GM12878 (cell line): ENCODE results near the gene TMEM50B. TPM values are rescaled to one million over a fixed set of nuclear protein-coding genes. Genes with fewer than 3 reads are reported as not detected.

Experiments
- BCL3 ChIP-seq: IDR thresholded peaks from 2 replicates; pipeline ENCODE4 v1.6.1; 2011; ENCODE audit warnings: borderline replicate concordance, low read depth, mild to moderate bottlenecking, moderate library complexity, low read length; ENCODE audit not compliant: insufficient read depth, poor library complexity, severe bottlenecking
- BHLHE40 ChIP-seq, 2 experiments: fragments of 450-650 bp in 1 of 2; IDR thresholded peaks; 2 replicates each; pipeline ENCODE4 v1.6.1; 2011 to 2017; ENCODE audit warnings: low read depth in 2 of 2, borderline replicate concordance in 1 of 2, improper control_type of control experiment in 1 of 2, low read length in 1 of 2, mild to moderate bottlenecking in 1 of 2
- CEBPZ ChIP-seq: fragments of 150-350 bp; IDR thresholded peaks from 2 replicates; pipeline ENCODE4 v1.6.1; 2016; ENCODE audit warnings: low read depth, low read length
- EZH2 ChIP-seq: IDR thresholded peaks from 2 replicates; pipeline ENCODE4 v1.6.1; 2012; ENCODE audit warnings: low read depth, mild to moderate bottlenecking, control low read depth, inconsistent platforms, low read length, borderline replicate concordance; ENCODE audit not compliant: control insufficient read depth
- FOS ChIP-seq: IDR thresholded peaks from 3 replicates; pipeline ENCODE4 v1.6.1; 2011; ENCODE audit warnings: borderline replicate concordance; ENCODE audit not compliant: insufficient read length; ENCODE audit errors: extremely low read depth
- KLF5 ChIP-seq: fragments of 450-650 bp; IDR thresholded peaks from 2 replicates; pipeline ENCODE4 v1.6.1; 2014; ENCODE audit warnings: mild to moderate bottlenecking; ENCODE audit not compliant: partially characterized antibody
- PKNOX1 ChIP-seq: fragments of 450-650 bp; IDR thresholded peaks from 2 replicates; pipeline ENCODE4 v1.6.1; 2016; ENCODE audit warnings: mild to moderate bottlenecking
- POLR2A ChIP-seq: IDR thresholded peaks from 2 replicates; pipeline ENCODE4 v1.6.1; 2011; ENCODE audit warnings: low read depth, mild to moderate bottlenecking, low read length
- POLR2AphosphoS2 ChIP-seq: IDR thresholded peaks from 2 replicates; pipeline ENCODE4 v1.6.1; 2011; ENCODE audit warnings: low read depth, mild to moderate bottlenecking, low read length, improper control_type of control experiment, moderate library complexity
- STAT1 ChIP-seq: fragments of 450-650 bp; conservative IDR thresholded peaks from 2 replicates; pipeline ENCODE4 v1.6.1; 2014; ENCODE audit warnings: antibody characterized with exemption, mild to moderate bottlenecking
- TAF1 ChIP-seq: IDR thresholded peaks from 2 replicates; pipeline ENCODE4 v1.6.1; 2011; ENCODE audit warnings: mild to moderate bottlenecking, low read depth, low read length, borderline replicate concordance
- YY1 ChIP-seq: IDR thresholded peaks from 2 replicates; pipeline ENCODE4 v1.6.1; 2011; ENCODE audit warnings: low read depth, mild to moderate bottlenecking, low read length
- polyA plus RNA-seq, 11 experiments: library from polyadenylated mRNA; depleted of rRNA in 4 of 11; unstranded in 6 of 11; stranded (reverse) in 5 of 11; fragments of >200 nt; fragmentation: Nextera tagmentation in 4 of 11; fragmentation: Illumina TruSeq in 1 of 11; extraction: Ambion mirVana in 4 of 11; extraction: Trizol in 1 of 11; gene quantifications; 1 replicate in 1 of 11; 2 replicates in 10 of 11; pipeline versions ENCODE4 v1.2.1 to v1.2.3, GENCODE V29; 2011 to 2016; ENCODE audit warnings: inconsistent platforms in 2 of 11, missing spikeins in 2 of 11, low read depth in 1 of 11
- total RNA-seq, 4 experiments: library from RNA; depleted of rRNA in 3 of 4; stranded (reverse); fragments of >200 nt in 3 of 4; fragmentation: Illumina TruSeq in 1 of 4; extraction: Trizol in 1 of 4; gene quantifications; 2 replicates each; pipeline versions ENCODE4 v1.2.1 to v1.2.3, GENCODE V29; 2013 to 2021

The TMEM50B gene
- total and polyA plus RNA-seq, 10 of the 15 experiments (the other 5 are each of a cell fraction or from before 2014, with no cell fraction given) = 12.1 to 42.1 (median 18.2) TPM

- TF ChIP-seq BCL3 (peak; percentile 41), CEBPZ (no peak), YY1 (peak; percentile 89), TAF1 (peak; percentile 64; the same call in 1 of the 2 replicates), STAT1 (no peak), PKNOX1 (no peak), POLR2A (peak; percentile 78), FOS (no peak), EZH2 (no peak), KLF5 (no peak), BHLHE40 (IDR thresholded peaks at IDR 0.05; ENCODE audit: borderline replicate concordance in 1 of 2, low read depth in 2 of 2, low read length in 1 of 2) (peak in 1 of 2 experiments; percentile 51; a peak in 1 of 4 replicates), POLR2AphosphoS2 (0 out of 2 replicates have a peak, but pooled peaks have one; percentile 33)
Observed at GRCh38 chr21:33403128-33403785, 76.5 kb downstream of the TMEM50B start, which contains the start of gene IFNGR2 (continued).
